Measurements from ENCODE around the gene CDADC1. TPM values are rescaled to one million over a fixed set of nuclear protein-coding genes. Genes with fewer than 3 reads are reported as not detected.

Gene CDADC1
- total RNA-seq, 6 experiments from 2014 or later = 2.2 to 10.1 (median 5.4) TPM

- no peak for TF ChIP-seq CTCF (IDR thresholded peaks at IDR 0.05)
- no peak for TF ChIP-seq POLR2A (IDR thresholded peaks at IDR 0.05)
- Histone ChIP-seq H3K4me1 (no peaks in the 10 kb centered on the region), H3K4me3 (peak overlapping the region in 2 of 3 donors; percentile 39 to 42), H3K36me3 (peaks cover 0 to 28% (median 10%) of the 10 kb centered on the region in 4 donors), H3K27me3 (no peaks in the 10 kb centered on the region), H3K27ac (peak overlapping the region in 2 of 3 donors; percentile 24 to 29), H3K9me3 (no peaks in the 10 kb centered on the region)
- DNase-seq = no peak
- WGBS (ENCODE audit: insufficient coverage, low coverage, low lambda C conversion rate, missing lambda C conversion rate) = 11% methylated on average over 3 of the region's 3 CpGs
- peak; percentile 47 to 67 (median 52) for ATAC-seq
- intact Hi-C loops (cut with DNase I) = no loop called here
Observed at GRCh38 chr13:49258089-49258796, 10.5 kb downstream of the CDADC1 start.

GRCh38 chr13:49259586-49259985 is 11.9 kb downstream of the CDADC1 start:
- no peak for TF ChIP-seq POLR2A (IDR thresholded peaks at IDR 0.05)
- TF ChIP-seq CTCF (IDR thresholded peaks at IDR 0.05) = no peak
- no peaks in the 10 kb centered on the region for H3K27me3 ChIP-seq
- no peak overlapping the region for H3K27ac ChIP-seq
- WGBS (ENCODE audit: insufficient coverage, low coverage, low lambda C conversion rate, missing lambda C conversion rate) = 86% methylated on average over 5 of the region's 6 CpGs
- peaks cover 0 to 28% (median 10%) of the 10 kb centered on the region in 4 donors for H3K36me3 ChIP-seq
- H3K4me3 ChIP-seq = no peak overlapping the region
- no peaks in the 10 kb centered on the region for H3K4me1 ChIP-seq
- no peaks in the 10 kb centered on the region for H3K9me3 ChIP-seq
- no peak for DNase-seq
- no peak for ATAC-seq
- intact Hi-C loops (cut with DNase I) = no loop called here

GRCh38 chr13:49262634-49263033 is 14.9 kb downstream of the CDADC1 start:
- ATAC-seq = no peak
- TF ChIP-seq POLR2A (IDR thresholded peaks at IDR 0.05) (no peak), CTCF (IDR thresholded peaks at IDR 0.05) (no peak)
- no peak for DNase-seq
- H3K27me3 ChIP-seq = no peaks in the 10 kb centered on the region
- H3K4me3 ChIP-seq = no peak overlapping the region
- H3K27ac ChIP-seq = no peak overlapping the region
- intact Hi-C loops (cut with DNase I) = no loop called here
- no peaks in the 10 kb centered on the region for H3K4me1 ChIP-seq
- peaks cover 0 to 32% (median 3%) of the 10 kb centered on the region in 4 donors for H3K36me3 ChIP-seq
- WGBS (ENCODE audit: insufficient coverage, low coverage, low lambda C conversion rate, missing lambda C conversion rate) = no CpG with 5 or more reads among the region's 6 CpGs
- H3K9me3 ChIP-seq = no peaks in the 10 kb centered on the region

- 60% methylated on average over 2 of the region's 2 CpGs for whole genome bisulfite sequencing (ENCODE audit: insufficient coverage, low coverage, low lambda C conversion rate, missing lambda C conversion rate)
- Histone ChIP-seq H3K4me3 (no peak overlapping the region), H3K9me3 (no peaks in the 10 kb centered on the region), H3K27me3 (no peaks in the 10 kb centered on the region), H3K4me1 (no peaks in the 10 kb centered on the region), H3K27ac (no peak overlapping the region), H3K36me3 (peaks cover 0 to 25% (median 2%) of the 10 kb centered on the region in 4 donors)
- TF ChIP-seq CTCF (IDR thresholded peaks at IDR 0.05) (no peak), POLR2A (IDR thresholded peaks at IDR 0.05) (no peak)
- intact Hi-C loops (cut with DNase I) = no loop called here
- ATAC-seq (no peak), DNase-seq (no peak)
Observed at GRCh38 chr13:49265822-49266221, 18.1 kb downstream of the CDADC1 start.

Measured in right lobe of liver (tissue), 6 donors.